ENCODE measurements around the gene AKT3. TPM values are rescaled to one million over a fixed set of nuclear protein-coding genes. Genes with fewer than 3 reads are reported as not detected.
"Not testable (repeated sequence)": the region's sequence is repeated elsewhere in the genome, so short reads cannot be mapped to it uniquely, and the experiment has no call there.

AKT3 gene
- polyA plus RNA-seq, 1 donor (not counting 4 experiments of a cell fraction or from before 2014, with no cell fraction given), result 2.9 TPM

DNA sequence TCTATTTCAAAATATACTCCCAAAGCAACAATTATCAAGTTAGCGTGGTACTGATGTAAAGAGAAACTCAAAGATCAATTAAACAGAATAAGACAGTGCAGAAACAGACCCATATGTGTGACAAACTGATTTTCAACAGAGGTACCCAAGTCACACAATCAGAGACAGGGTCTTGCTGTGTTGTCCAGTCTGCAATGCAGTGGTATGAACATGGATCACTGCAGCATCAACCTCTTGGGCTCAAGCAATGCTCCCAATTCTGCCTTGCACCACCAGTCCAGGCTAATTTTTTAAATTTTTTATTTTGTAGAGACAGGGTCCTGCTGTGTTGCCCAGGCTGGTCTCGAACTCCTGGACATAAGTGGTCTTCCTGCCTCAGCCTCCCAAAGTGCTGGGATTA lies 255.6 kb downstream of the AKT3 start:
- H3K36me3 ChIP-seq (ENCODE audit: control insufficient read depth in 2 of 2, extremely low read depth in 1 of 2, insufficient read depth in 2 of 2, low read length in 2 of 2), result no peaks in the 10 kb centered on the region
- H4K20me1 ChIP-seq (ENCODE audit: control insufficient read depth, extremely low read depth, insufficient read depth, low read length), result no peaks in the 10 kb centered on the region
- no peaks in the 10 kb centered on the region for H3K79me2 ChIP-seq (ENCODE audit: control insufficient read depth, insufficient read depth, low read length)
- no peak for FAIRE-seq
- H3K9me1 ChIP-seq (ENCODE audit: control insufficient read depth, extremely low read depth, insufficient read depth, low read length), result no peaks in the 10 kb centered on the region
- no peak overlapping the region for H3K4me3 ChIP-seq (ENCODE audit: control insufficient read depth in 2 of 3, extremely low read depth in 1 of 3, insufficient read depth in 2 of 3, low read depth in 1 of 3, low read length in 3 of 3)
- TF ChIP-seq CTCF (optimal IDR thresholded peaks at IDR 0.05 in 1 of 3, IDR thresholded peaks at IDR 0.05 in 1 of 3, conservative IDR thresholded peaks at IDR 0.05 in 1 of 3; ENCODE audit: extremely low read depth in 1 of 3, insufficient read depth in 2 of 3, low read length in 3 of 3) (no peak), EZH2 (IDR thresholded peaks at IDR 0.05; ENCODE audit: low read length) (no peak)
- H2AFZ ChIP-seq (ENCODE audit: control insufficient read depth, low read length), result no peak overlapping the region
- H3K4me2 ChIP-seq (ENCODE audit: control insufficient read depth, extremely low read depth, insufficient read depth, low read depth, low read length), result no peak overlapping the region
- H3K9ac ChIP-seq (ENCODE audit: control insufficient read depth, extremely low read depth, insufficient read depth, low read length), result no peak overlapping the region
- H3K4me1 ChIP-seq (ENCODE audit: control insufficient read depth, extremely low read depth, insufficient read depth, low read length), result peaks cover 23% of the 10 kb centered on the region
- H3K9me3 ChIP-seq (ENCODE audit: control insufficient read depth, low read depth, low read length), result no peaks in the 10 kb centered on the region
- no peaks in the 10 kb centered on the region for H3K27me3 ChIP-seq (ENCODE audit: control insufficient read depth, extremely low read depth, insufficient read depth, low read length)
- no peak overlapping the region for H3K27ac ChIP-seq (ENCODE audit: control insufficient read depth, insufficient read depth, low read length)
- DNase-seq (ENCODE audit: low read depth, low spot score), result no peak
- dilution Hi-C loops (cut with MboI; ENCODE audit: extremely low pct_ligation_motif_present, low sequenced_read_pairs), result no loop called here

DNA sequence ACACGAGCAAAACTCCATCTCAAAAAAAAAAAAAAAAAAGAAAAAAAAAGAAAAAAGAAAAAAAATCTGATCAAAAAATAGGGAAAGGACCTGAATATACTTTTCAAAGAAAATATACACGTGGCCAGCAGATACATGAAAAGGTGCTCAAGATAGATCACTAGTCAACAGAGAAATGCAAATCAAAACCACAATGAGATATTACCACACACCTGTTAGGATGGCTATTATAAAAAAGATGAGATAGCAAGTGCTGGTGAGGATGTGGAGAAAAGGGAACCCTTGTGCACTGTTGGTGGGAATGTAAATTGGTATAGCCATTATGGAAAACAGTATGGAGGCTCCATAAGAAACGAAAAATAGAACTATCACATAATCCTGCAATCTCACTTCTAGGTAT lies 260.8 kb downstream of the AKT3 start:
- H3K4me1 ChIP-seq (ENCODE audit: control insufficient read depth, extremely low read depth, insufficient read depth, low read length); H3K27ac ChIP-seq (ENCODE audit: control insufficient read depth, insufficient read depth, low read length); FAIRE-seq; H3K36me3 ChIP-seq (ENCODE audit: control insufficient read depth in 2 of 2, extremely low read depth in 1 of 2, insufficient read depth in 2 of 2, low read length in 2 of 2); H3K9me1 ChIP-seq (ENCODE audit: control insufficient read depth, extremely low read depth, insufficient read depth, low read length); H3K4me2 ChIP-seq (ENCODE audit: control insufficient read depth, extremely low read depth, insufficient read depth, low read depth, low read length); H3K79me2 ChIP-seq (ENCODE audit: control insufficient read depth, insufficient read depth, low read length); H3K9ac ChIP-seq (ENCODE audit: control insufficient read depth, extremely low read depth, insufficient read depth, low read length); H3K4me3 ChIP-seq (ENCODE audit: control insufficient read depth in 2 of 3, extremely low read depth in 1 of 3, insufficient read depth in 2 of 3, low read depth in 1 of 3, low read length in 3 of 3); dilution Hi-C loops (cut with MboI; ENCODE audit: extremely low pct_ligation_motif_present, low sequenced_read_pairs); H4K20me1 ChIP-seq (ENCODE audit: control insufficient read depth, extremely low read depth, insufficient read depth, low read length); H3K9me3 ChIP-seq (ENCODE audit: control insufficient read depth, low read depth, low read length); H3K27me3 ChIP-seq (ENCODE audit: control insufficient read depth, extremely low read depth, insufficient read depth, low read length); H2AFZ ChIP-seq (ENCODE audit: control insufficient read depth, low read length); DNase-seq (ENCODE audit: low read depth, low spot score): not testable (repeated sequence)

DNA sequence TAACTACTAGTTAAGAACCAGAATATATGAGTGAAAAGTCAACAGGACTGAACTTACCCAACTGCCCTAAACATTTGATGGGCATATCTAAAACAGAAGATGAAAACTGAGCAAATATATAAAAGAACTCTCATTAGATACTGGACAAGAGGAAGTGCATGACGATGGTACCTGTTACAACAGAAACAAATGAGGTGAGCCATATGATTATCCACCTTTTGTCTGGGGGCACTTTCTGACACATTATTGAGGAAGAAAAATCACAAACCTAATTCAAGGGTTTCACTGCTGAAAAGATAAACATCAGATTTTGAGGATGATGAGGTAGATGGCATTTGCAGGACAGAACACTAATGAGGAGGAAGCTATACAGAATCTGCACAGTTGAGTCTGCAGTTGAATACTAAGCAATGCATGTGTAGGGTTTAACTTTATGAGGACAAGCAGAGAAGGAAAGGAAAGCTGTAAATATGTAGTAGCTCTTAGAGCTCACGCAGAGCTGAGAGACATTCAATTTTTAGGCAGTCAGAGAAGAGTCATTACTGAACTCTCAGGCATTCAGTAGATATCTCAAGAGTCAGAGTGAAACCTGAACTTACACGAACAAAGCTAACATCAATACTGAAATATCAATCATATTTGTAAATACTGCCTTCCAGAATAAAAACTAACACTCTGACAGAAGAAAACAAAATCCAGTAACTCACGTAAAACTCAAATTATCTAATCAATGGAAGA lies 262.1 kb downstream of the AKT3 start:
- Histone ChIP-seq H3K4me1 (ENCODE audit: control insufficient read depth, extremely low read depth, insufficient read depth, low read length) (no peaks in the 10 kb centered on the region), H4K20me1 (ENCODE audit: control insufficient read depth, extremely low read depth, insufficient read depth, low read length) (no peaks in the 10 kb centered on the region), H3K79me2 (ENCODE audit: control insufficient read depth, insufficient read depth, low read length) (no peaks in the 10 kb centered on the region), H3K9me3 (ENCODE audit: control insufficient read depth, low read depth, low read length) (peaks cover 3% of the 10 kb centered on the region), H3K9ac (ENCODE audit: control insufficient read depth, extremely low read depth, insufficient read depth, low read length) (no peak overlapping the region), H3K36me3 (ENCODE audit: control insufficient read depth in 2 of 2, extremely low read depth in 1 of 2, insufficient read depth in 2 of 2, low read length in 2 of 2) (no peaks in the 10 kb centered on the region), H2AFZ (ENCODE audit: control insufficient read depth, low read length) (no peak overlapping the region), H3K4me2 (ENCODE audit: control insufficient read depth, extremely low read depth, insufficient read depth, low read depth, low read length) (no peak overlapping the region), H3K9me1 (ENCODE audit: control insufficient read depth, extremely low read depth, insufficient read depth, low read length) (no peaks in the 10 kb centered on the region), H3K27ac (ENCODE audit: control insufficient read depth, insufficient read depth, low read length) (no peak overlapping the region), H3K27me3 (ENCODE audit: control insufficient read depth, extremely low read depth, insufficient read depth, low read length) (no peaks in the 10 kb centered on the region), H3K4me3 (ENCODE audit: control insufficient read depth in 2 of 3, extremely low read depth in 1 of 3, insufficient read depth in 2 of 3, low read depth in 1 of 3, low read length in 3 of 3) (no peak overlapping the region)
- no peak for TF ChIP-seq EZH2 (IDR thresholded peaks at IDR 0.05; ENCODE audit: low read length)
- TF ChIP-seq CTCF (optimal IDR thresholded peaks at IDR 0.05 in 1 of 3, IDR thresholded peaks at IDR 0.05 in 1 of 3, conservative IDR thresholded peaks at IDR 0.05 in 1 of 3; ENCODE audit: extremely low read depth in 1 of 3, insufficient read depth in 2 of 3, low read length in 3 of 3), result no peak
- dilution Hi-C loops (cut with MboI; ENCODE audit: extremely low pct_ligation_motif_present, low sequenced_read_pairs), result no loop called here
- DNase-seq (ENCODE audit: low read depth, low spot score) (no peak), FAIRE-seq (no peak)
